Neural cell (in vitro differentiated cells): Measurements from ENCODE around the gene HOXA1. TPM values are rescaled to one million over a fixed set of nuclear protein-coding genes. Genes with fewer than 3 reads are reported as not detected.

ENCODE experiments used
- H2AFZ ChIP-seq: fragments of 200-600, 300-800 bp; sonication (generic), shearing (Covaris generic); 2 replicates; pipeline ENCODE4 v1.6.0; 2014; ENCODE audit warnings: low read depth, mild to moderate bottlenecking, antibody characterized with exemption, low read length, moderate library complexity
- H3F3A ChIP-seq: fragments of 200-600 bp; shearing (Covaris generic); 2 replicates; pipeline ENCODE4 v1.6.1; 2016; ENCODE audit warnings: mild to moderate bottlenecking, moderate library complexity, mixed read lengths, antibody characterized with exemption, low read length; ENCODE audit not compliant: insufficient read depth, poor library complexity, severe bottlenecking
- H3K27ac ChIP-seq: fragments of 200-600, 300-800 bp; sonication (generic), shearing (Covaris generic); 2 replicates; pipeline ENCODE4 v1.5.1; 2014; ENCODE audit warnings: mild to moderate bottlenecking, low read length, moderate library complexity
- H3K27me3 ChIP-seq: fragments of 300-800, 200-600 bp; sonication (generic), shearing (Covaris generic); 2 replicates; pipeline ENCODE4 v1.6.0; 2014; ENCODE audit warnings: mild to moderate bottlenecking, low read depth, low read length, moderate library complexity; ENCODE audit not compliant: insufficient read depth
- H3K36me3 ChIP-seq: fragments of 300-800, 200-600 bp; sonication (generic), shearing (Covaris generic); 2 replicates; pipeline ENCODE4 v1.5.1; 2014; ENCODE audit warnings: mild to moderate bottlenecking, antibody characterized with exemption, low read length, moderate library complexity; ENCODE audit not compliant: insufficient read depth
- H3K4me2 ChIP-seq: fragments of 300-800, 200-600 bp; sonication (generic), shearing (Covaris generic); 2 replicates; pipeline ENCODE4 v1.6.0; 2014; ENCODE audit warnings: mild to moderate bottlenecking, low read length
- H3K4me3 ChIP-seq: fragments of 300-800, 200-600 bp; sonication (generic), shearing (Covaris generic); 2 replicates; pipeline ENCODE4 v1.5.1; 2014; ENCODE audit warnings: mild to moderate bottlenecking, low read length, moderate library complexity
- H3K79me2 ChIP-seq: fragments of 200-600 bp; shearing (Covaris generic); replicated peaks from 2 replicates; pipeline ENCODE4 v1.6.0; 2014; ENCODE audit warnings: mild to moderate bottlenecking, low read length, moderate library complexity; ENCODE audit not compliant: insufficient read depth
- H3K9ac ChIP-seq: fragments of 300-800, 200-600 bp; sonication (generic), shearing (Covaris generic); 2 replicates; pipeline ENCODE4 v1.6.1; 2016; ENCODE audit warnings: mild to moderate bottlenecking, low read length, mixed read lengths
- H3K9me2 ChIP-seq: fragments of 200-600 bp; shearing (Covaris generic); 2 replicates; pipeline ENCODE4 v1.6.1; 2016; ENCODE audit warnings: mild to moderate bottlenecking, low read length, mixed read lengths; ENCODE audit not compliant: insufficient read depth
- H3K9me3 ChIP-seq: fragments of 200-600, 300-800 bp; sonication (generic), shearing (Covaris generic); 2 replicates; pipeline ENCODE4 v1.6.1; 2016; ENCODE audit warnings: mild to moderate bottlenecking, mixed run types, low read length, moderate library complexity, mixed read lengths
- H4K20me1 ChIP-seq: fragments of 200-600 bp; shearing (Covaris generic); 2 replicates; pipeline ENCODE4 v1.6.1; 2016; ENCODE audit warnings: mild to moderate bottlenecking, mixed run types; ENCODE audit not compliant: insufficient read depth
- CTCF ChIP-seq: fragments of 450-650 bp; IDR thresholded peaks from 2 replicates; pipeline ENCODE4 v1.5.1; 2014; ENCODE audit warnings: antibody characterized with exemption, mild to moderate bottlenecking, moderate library complexity; ENCODE audit not compliant: poor library complexity, severe bottlenecking
- EP300 ChIP-seq: fragments of 450-650 bp; conservative IDR thresholded peaks from 2 replicates; pipeline ENCODE4 v1.6.1; 2014; ENCODE audit warnings: antibody characterized with exemption, mild to moderate bottlenecking, moderate library complexity; ENCODE audit not compliant: poor library complexity, severe bottlenecking
- EZH2 ChIP-seq: fragments of 200-600, 300-800 bp; shearing (Covaris generic), sonication (generic); IDR thresholded peaks from 2 replicates; pipeline ENCODE4 v1.6.1; 2014; ENCODE audit warnings: antibody characterized with exemption, low read length, borderline replicate concordance, mild to moderate bottlenecking; ENCODE audit not compliant: insufficient read depth, poor library complexity, severe bottlenecking
- MXI1 ChIP-seq: fragments of 450-650 bp; conservative IDR thresholded peaks from 2 replicates; pipeline ENCODE4 v1.6.1; 2014; ENCODE audit warnings: antibody characterized with exemption, mild to moderate bottlenecking; ENCODE audit not compliant: poor library complexity, severe bottlenecking
- POLR2AphosphoS5 ChIP-seq: IDR thresholded peaks from 2 replicates; pipeline ENCODE4 v1.6.1; 2012
- RAD21 ChIP-seq: fragments of 450-650 bp; conservative IDR thresholded peaks from 2 replicates; pipeline ENCODE4 v1.6.1; 2014; ENCODE audit warnings: antibody characterized with exemption, mild to moderate bottlenecking, moderate library complexity
- REST ChIP-seq: IDR thresholded peaks from 2 replicates; pipeline ENCODE4 v1.6.1; 2012; ENCODE audit warnings: borderline replicate concordance
- SMC3 ChIP-seq: fragments of 450-650 bp; conservative IDR thresholded peaks from 2 replicates; pipeline ENCODE4 v1.6.1; 2014; ENCODE audit warnings: antibody characterized with exemption, mild to moderate bottlenecking, moderate library complexity; ENCODE audit not compliant: poor library complexity
- TAF1 ChIP-seq: IDR thresholded peaks from 2 replicates; pipeline ENCODE4 v1.6.1; 2012; ENCODE audit warnings: low read depth
- polyA plus RNA-seq: library from polyadenylated mRNA; depleted of rRNA; stranded (reverse); fragments of >200 nt; gene quantifications from 2 replicates; pipeline ENCODE4 v1.2.3, GENCODE V29; 2014

HOXA1 gene
- polyA plus RNA-seq, 1 donor from 2014 or later = not detected

GRCh38 chr7:27068259-27068658, 27.5 kb downstream of the HOXA1 start:
- no peaks in the 10 kb centered on the region for H3K79me2 ChIP-seq
- TF ChIP-seq SMC3 (no peak), EZH2 (no peak), MXI1 (no peak), TAF1 (no peak), REST (no peak), RAD21 (no peak), EP300 (no peak), POLR2AphosphoS5 (no peak), CTCF (no peak)
- no peaks in the 10 kb centered on the region for H3K9me2 ChIP-seq
- H3F3A ChIP-seq = no peaks in the 10 kb centered on the region
- H2AFZ ChIP-seq = no peak overlapping the region
- H3K27me3 ChIP-seq = no peaks in the 10 kb centered on the region
- H3K9ac ChIP-seq = no peak overlapping the region
- no peak overlapping the region for H3K4me3 ChIP-seq
- H3K36me3 ChIP-seq = no peaks in the 10 kb centered on the region
- H3K4me2 ChIP-seq = no peak overlapping the region
- H3K27ac ChIP-seq = no peak overlapping the region
- no peaks in the 10 kb centered on the region for H3K9me3 ChIP-seq
- H4K20me1 ChIP-seq = no peaks in the 10 kb centered on the region

GRCh38 chr7:27066148-27066547, 29.7 kb downstream of the HOXA1 start:
- TF ChIP-seq EZH2 (no peak), SMC3 (no peak)
- Histone ChIP-seq H3K27ac (no peak overlapping the region), H3K4me2 (no peak overlapping the region), H3K9me2 (no peaks in the 10 kb centered on the region), H3K27me3 (no peaks in the 10 kb centered on the region), H3K9me3 (no peaks in the 10 kb centered on the region), H3K4me3 (no peak overlapping the region), H3K79me2 (no peaks in the 10 kb centered on the region), H3K36me3 (no peaks in the 10 kb centered on the region), H2AFZ (no peak overlapping the region), H4K20me1 (no peaks in the 10 kb centered on the region), H3K9ac (no peak overlapping the region), H3F3A (no peaks in the 10 kb centered on the region)

GRCh38 chr7:27065709-27066108, 30.1 kb downstream of the HOXA1 start:
- H4K20me1 ChIP-seq = no peaks in the 10 kb centered on the region
- H2AFZ ChIP-seq = no peak overlapping the region
- no peak overlapping the region for H3K4me2 ChIP-seq
- TF ChIP-seq RAD21 = no peak
- TF ChIP-seq MXI1 = no peak
- TF ChIP-seq EZH2 = no peak
- TF ChIP-seq TAF1 = no peak
- no peak for TF ChIP-seq CTCF
- TF ChIP-seq SMC3 = no peak
- no peak for TF ChIP-seq POLR2AphosphoS5
- TF ChIP-seq EP300 = no peak
- no peak for TF ChIP-seq REST
- H3K9me3 ChIP-seq = no peaks in the 10 kb centered on the region
- H3K36me3 ChIP-seq = no peaks in the 10 kb centered on the region
- H3K4me3 ChIP-seq = no peak overlapping the region
- H3K9ac ChIP-seq = no peak overlapping the region
- no peaks in the 10 kb centered on the region for H3K9me2 ChIP-seq
- H3K27me3 ChIP-seq = no peaks in the 10 kb centered on the region
- no peak overlapping the region for H3K27ac ChIP-seq
- H3K79me2 ChIP-seq = no peaks in the 10 kb centered on the region
- no peaks in the 10 kb centered on the region for H3F3A ChIP-seq
